Neural progenitor cell (in vitro differentiated cells): Measurements from ENCODE around the gene ZNF677. TPM values are rescaled to one million over a fixed set of nuclear protein-coding genes. Genes with fewer than 3 reads are reported as not detected.
"Not testable (repeated sequence)": the region's sequence is repeated elsewhere in the genome, so short reads cannot be mapped to it uniquely, and the experiment has no call there.

Source experiments
- DNase-seq: peaks from one replicate; pipeline ENCODE4 v3.0.0-alpha.2; 2016; ENCODE audit warnings: low spot score
- H2AFZ ChIP-seq: fragments of 200-600 bp; sonication (generic); replicated peaks from 2 replicates; pipeline ENCODE4 v1.6.1; 2016; ENCODE audit warnings: antibody characterized with exemption
- H3F3A ChIP-seq: fragments of 200-600 bp; sonication (generic); 2 replicates; pipeline ENCODE4 v1.6.1; 2016; ENCODE audit warnings: antibody characterized with exemption, low read depth
- H3K27ac ChIP-seq: fragments of 200-600 bp; sonication (generic); 2 replicates; pipeline ENCODE4 v1.5.1; 2016; ENCODE audit warnings: mild to moderate bottlenecking
- H3K27me3 ChIP-seq: fragments of 200-600 bp; sonication (generic); 2 replicates; pipeline ENCODE4 v1.6.1; 2016; ENCODE audit warnings: mild to moderate bottlenecking, moderate library complexity
- H3K36me3 ChIP-seq: fragments of 200-600 bp; sonication (generic); 2 replicates; pipeline ENCODE4 v1.5.1; 2016
- H3K4me1 ChIP-seq: fragments of 200-600 bp; sonication (generic); 2 replicates; pipeline ENCODE4 v1.6.1; 2016; ENCODE audit warnings: mixed run types
- H3K4me2 ChIP-seq: fragments of 200-600 bp; sonication (generic); 2 replicates; pipeline ENCODE4 v1.6.1; 2016
- H3K4me3 ChIP-seq: fragments of 200-600 bp; sonication (generic); 2 replicates; pipeline ENCODE4 v1.5.1; 2016
- H3K79me2 ChIP-seq: fragments of 200-600 bp; sonication (generic); 2 replicates; pipeline ENCODE4 v1.6.1; 2016; ENCODE audit warnings: low read depth
- H3K9ac ChIP-seq: fragments of 200-600 bp; sonication (generic); 2 replicates; pipeline ENCODE4 v1.6.1; 2016
- H3K9me3 ChIP-seq: fragments of 200-600 bp; sonication (generic); 2 replicates; pipeline ENCODE4 v1.5.1; 2016; ENCODE audit warnings: low read depth
- H4K20me1 ChIP-seq: fragments of 200-600 bp; sonication (generic); 2 replicates; pipeline ENCODE4 v1.6.1; 2016; ENCODE audit warnings: low read depth
- H3K27ac Mint-ChIP-seq: 3 replicates; pipeline ENCODE4 v1.8.0; 2021; ENCODE audit warnings: mixed read lengths
- H3K27me3 Mint-ChIP-seq: 2 replicates; pipeline ENCODE4 v1.8.0; 2022; ENCODE audit warnings: low read depth, mild to moderate bottlenecking, inconsistent platforms, moderate library complexity, mixed read lengths; ENCODE audit not compliant: insufficient read depth
- H3K36me3 Mint-ChIP-seq: 3 replicates; pipeline ENCODE4 v1.8.0; 2021; ENCODE audit warnings: mixed read lengths
- H3K4me1 Mint-ChIP-seq: 3 replicates; pipeline ENCODE4 v1.8.0; 2021; ENCODE audit warnings: mixed read lengths
- H3K4me3 Mint-ChIP-seq: 3 replicates; pipeline ENCODE4 v1.8.0; 2021; ENCODE audit warnings: mild to moderate bottlenecking, moderate library complexity, mixed read lengths
- H3K9me3 Mint-ChIP-seq: 3 replicates; pipeline ENCODE4 v1.8.0; 2020; ENCODE audit warnings: mixed read lengths
- total RNA-seq: library from RNA; depleted of rRNA; stranded (reverse); fragments of >200 nt; gene quantifications from 2 replicates; pipeline ENCODE4 v1.2.3, GENCODE V29; 2015; ENCODE audit warnings: low replicate concordance
- TF ChIP-seq, protein P1 (sequence below): fragments of 200-600 bp; sonication (generic); IDR thresholded peaks from 2 replicates; pipeline ENCODE4 v1.5.1; 2017; ENCODE audit warnings: antibody characterized with exemption, mild to moderate bottlenecking

The ZNF677 gene
- total RNA-seq, 1 donor from 2014 or later: 85.7 TPM

DNA sequence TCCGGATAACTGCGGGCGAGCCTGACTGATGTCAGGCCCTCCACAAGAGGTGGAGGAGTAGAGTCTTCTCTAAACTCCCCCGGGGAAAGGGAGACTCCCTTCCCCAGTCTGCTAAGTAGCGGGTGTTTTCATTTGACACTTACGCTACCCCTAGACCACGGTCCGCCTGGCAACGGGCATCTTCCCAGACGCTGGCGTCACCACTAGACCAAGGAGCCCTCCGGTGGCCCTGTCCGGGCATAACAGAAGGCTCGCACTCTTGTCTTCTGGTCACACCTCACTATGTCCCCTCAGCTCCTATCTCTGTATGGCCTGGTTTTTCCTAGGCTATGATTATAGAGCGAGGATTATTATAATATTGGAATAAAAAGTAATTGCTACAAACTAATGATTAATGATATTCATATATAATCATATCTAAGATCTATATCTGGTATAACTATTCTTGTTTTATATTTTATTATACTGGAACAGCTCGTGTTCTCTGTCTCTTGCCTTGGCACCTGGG is 64.9 kb downstream of the ZNF677 start:
- not testable (repeated sequence) for H3K27ac ChIP-seq, H3K4me3 ChIP-seq, H3K27me3 ChIP-seq, H3K4me1 Mint-ChIP-seq, H3K27me3 Mint-ChIP-seq, H3K4me2 ChIP-seq, H3K4me3 Mint-ChIP-seq, H3F3A ChIP-seq, H3K79me2 ChIP-seq, H3K4me1 ChIP-seq, H4K20me1 ChIP-seq, H3K9ac ChIP-seq, H3K9me3 ChIP-seq, H3K36me3 ChIP-seq, H2AFZ ChIP-seq, H3K27ac Mint-ChIP-seq
- H3K36me3 Mint-ChIP-seq: peaks cover 13% of the 10 kb centered on the region
- TF ChIP-seq, protein P1, sequence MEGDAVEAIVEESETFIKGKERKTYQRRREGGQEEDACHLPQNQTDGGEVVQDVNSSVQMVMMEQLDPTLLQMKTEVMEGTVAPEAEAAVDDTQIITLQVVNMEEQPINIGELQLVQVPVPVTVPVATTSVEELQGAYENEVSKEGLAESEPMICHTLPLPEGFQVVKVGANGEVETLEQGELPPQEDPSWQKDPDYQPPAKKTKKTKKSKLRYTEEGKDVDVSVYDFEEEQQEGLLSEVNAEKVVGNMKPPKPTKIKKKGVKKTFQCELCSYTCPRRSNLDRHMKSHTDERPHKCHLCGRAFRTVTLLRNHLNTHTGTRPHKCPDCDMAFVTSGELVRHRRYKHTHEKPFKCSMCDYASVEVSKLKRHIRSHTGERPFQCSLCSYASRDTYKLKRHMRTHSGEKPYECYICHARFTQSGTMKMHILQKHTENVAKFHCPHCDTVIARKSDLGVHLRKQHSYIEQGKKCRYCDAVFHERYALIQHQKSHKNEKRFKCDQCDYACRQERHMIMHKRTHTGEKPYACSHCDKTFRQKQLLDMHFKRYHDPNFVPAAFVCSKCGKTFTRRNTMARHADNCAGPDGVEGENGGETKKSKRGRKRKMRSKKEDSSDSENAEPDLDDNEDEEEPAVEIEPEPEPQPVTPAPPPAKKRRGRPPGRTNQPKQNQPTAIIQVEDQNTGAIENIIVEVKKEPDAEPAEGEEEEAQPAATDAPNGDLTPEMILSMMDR: peak; percentile 16
- H3K9me3 Mint-ChIP-seq: peaks cover 31% of the 10 kb centered on the region
- peak; percentile 9 for DNase-seq

Other genes with a start within 250 kb of the ZNF677 start
- not detected in 2 replicates for gene ERVV-1, start 241.0 kb downstream of the ZNF677 start, total RNA-seq
- 0.06 TPM in 1 of 2 replicates, not detected in the other for gene ERVV-2, start 210.1 kb downstream of the ZNF677 start, total RNA-seq
- gene ZNF160, start 151.5 kb downstream of the ZNF677 start, total RNA-seq: 78.3 and 86.0 TPM in 2 replicates
- 20.3 and 23.9 TPM in 2 replicates for gene ZNF415, start 122.0 kb downstream of the ZNF677 start, total RNA-seq
- 15.2 and 19.9 TPM in 2 replicates for gene ZNF347, start 95.8 kb downstream of the ZNF677 start, total RNA-seq
- 7.3 and 9.4 TPM in 2 replicates for gene ZNF665, start 61.5 kb downstream of the ZNF677 start, total RNA-seq
- gene VN1R2, start 3.4 kb upstream of the ZNF677 start, total RNA-seq: not detected in 2 replicates
- gene VN1R4, start 12.8 kb upstream of the ZNF677 start, total RNA-seq: not detected in 2 replicates
- 17.9 and 22.8 TPM in 2 replicates for gene ZNF845, start 78.9 kb upstream of the ZNF677 start, total RNA-seq
- gene ZNF525, start 110.8 kb upstream of the ZNF677 start, total RNA-seq: 18.0 and 31.8 TPM in 2 replicates
- 14.9 and 17.2 TPM in 2 replicates for gene ZNF765, start 140.3 kb upstream of the ZNF677 start, total RNA-seq
- 17.9 and 22.1 TPM in 2 replicates for gene ZNF761, start 177.1 kb upstream of the ZNF677 start, total RNA-seq
- 14.2 and 24.3 TPM in 2 replicates for gene ZNF813, start 212.9 kb upstream of the ZNF677 start, total RNA-seq